Thoracic aorta (tissue), 2 donors: Measurements from ENCODE around the gene PLA2R1. TPM values are rescaled to one million over a fixed set of nuclear protein-coding genes. Genes with fewer than 3 reads are reported as not detected.

ENCODE experiments used
- ATAC-seq: fragments of 150-250 bp; one replicate; pipeline ENCODE4 v1.8.0; 2017; ENCODE audit warnings: low read depth; ENCODE audit not compliant: insufficient number of reproducible peaks, low FRiP score
- DNase-seq: peaks from one replicate; pipeline ENCODE4 v3.0.0-alpha.2; 2020; ENCODE audit warnings: low spot score
- H3K27ac ChIP-seq, 2 donors: fragments of 200-600 bp; sonication (generic); 1 replicate in 1 of 2; 2 replicates in 1 of 2; pipeline ENCODE4 v1.5.1; 2016; ENCODE audit warnings: mild to moderate bottlenecking in 2 of 2, moderate library complexity in 2 of 2
- H3K27me3 ChIP-seq: fragments of 200-600 bp; sonication (generic); replicated peaks from 2 replicates; pipeline ENCODE4 v1.6.0; 2016; ENCODE audit warnings: mild to moderate bottlenecking; ENCODE audit not compliant: insufficient read depth
- H3K36me3 ChIP-seq: fragments of 200-600 bp; sonication (generic); one replicate; pipeline ENCODE4 v1.5.1; 2016
- H3K4me1 ChIP-seq, 2 donors: fragments of 200-600 bp; sonication (generic); 1 replicate in 1 of 2; 2 replicates in 1 of 2; pipeline versions ENCODE4 v1.5.1 to v1.6.0; 2016; ENCODE audit warnings: low read depth in 2 of 2, mild to moderate bottlenecking in 1 of 2; ENCODE audit not compliant: control insufficient read depth in 1 of 2
- H3K4me3 ChIP-seq: fragments of 200-600 bp; sonication (generic); 2 replicates; pipeline ENCODE4 v1.5.1; 2016; ENCODE audit warnings: mild to moderate bottlenecking
- H3K9me3 ChIP-seq: fragments of 200-600 bp; sonication (generic); 2 replicates; pipeline ENCODE4 v1.5.1; 2016
- CTCF ChIP-seq: fragments of 200-600 bp; sonication (generic); IDR thresholded peaks from one replicate; pipeline ENCODE4 v1.5.1; 2019; ENCODE audit warnings: antibody characterized with exemption
- total RNA-seq, 2 donors: library from RNA; depleted of rRNA; stranded (reverse); fragments of >200 nt; gene quantifications; one replicate each; pipeline versions ENCODE4 v1.1.0 to v1.2.3, GENCODE V29; 2016

Gene PLA2R1
- total RNA-seq, 2 donors from 2014 or later: 28.3 to 28.7 TPM

- no peak for ATAC-seq
- no peaks in the 10 kb centered on the region for H3K9me3 ChIP-seq
- H3K4me1 ChIP-seq: peaks cover 7 to 31% of the 10 kb centered on the region in 2 donors
- no peak for DNase-seq
- H3K27ac ChIP-seq: no peak overlapping the region
- no peak overlapping the region for H3K4me3 ChIP-seq
- TF ChIP-seq CTCF: no peak
- H3K27me3 ChIP-seq: no peaks in the 10 kb centered on the region
- H3K36me3 ChIP-seq: no peaks in the 10 kb centered on the region
Measured at GRCh38 chr2:160057356-160057755, 5.1 kb downstream of the PLA2R1 start.

GRCh38 chr2:160055726-160056108 is 6.7 kb downstream of the PLA2R1 start:
- Histone ChIP-seq H3K4me3 (no peak overlapping the region), H3K4me1 (peaks cover 3 to 31% of the 10 kb centered on the region in 2 donors), H3K9me3 (no peaks in the 10 kb centered on the region), H3K27me3 (no peaks in the 10 kb centered on the region), H3K36me3 (no peaks in the 10 kb centered on the region), H3K27ac (no peak overlapping the region)
- ATAC-seq (no peak), DNase-seq (no peak)
- TF ChIP-seq CTCF: no peak

- no peak for ATAC-seq
- H3K27me3 ChIP-seq: no peaks in the 10 kb centered on the region
- TF ChIP-seq CTCF: no peak
Measured at GRCh38 chr2:160054984-160055725, 7.3 kb downstream of the PLA2R1 start.

GRCh38 chr2:160053946-160054345 is 8.5 kb downstream of the PLA2R1 start:
- Histone ChIP-seq H3K4me1 (peaks cover 3 to 31% of the 10 kb centered on the region in 2 donors), H3K4me3 (no peak overlapping the region), H3K27me3 (no peaks in the 10 kb centered on the region), H3K27ac (no peak overlapping the region), H3K36me3 (no peaks in the 10 kb centered on the region), H3K9me3 (no peaks in the 10 kb centered on the region)
- ATAC-seq: no peak
- DNase-seq: no peak
- TF ChIP-seq CTCF: no peak

More at GRCh38 chr2:160054984-160055725, 7.3 kb downstream of the PLA2R1 start:
- Histone ChIP-seq H3K36me3 (no peaks in the 10 kb centered on the region), H3K27ac (no peak overlapping the region), H3K9me3 (no peaks in the 10 kb centered on the region), H3K4me1 (peaks cover 3 to 31% of the 10 kb centered on the region in 2 donors), H3K4me3 (no peak overlapping the region)
- no peak for DNase-seq

- TF ChIP-seq CTCF: no peak
- DNase-seq (no peak), ATAC-seq (no peak)
- H3K9me3 ChIP-seq: no peaks in the 10 kb centered on the region
- peaks cover 3 to 31% of the 10 kb centered on the region in 2 donors for H3K4me1 ChIP-seq
- no peak overlapping the region for H3K27ac ChIP-seq
- H3K4me3 ChIP-seq: no peak overlapping the region
- no peaks in the 10 kb centered on the region for H3K27me3 ChIP-seq
- H3K36me3 ChIP-seq: no peaks in the 10 kb centered on the region
Measured at GRCh38 chr2:160052531-160052930, 9.9 kb downstream of the PLA2R1 start.
